ENCODE results near the gene SOX1.

Gene SOX1

DNA sequence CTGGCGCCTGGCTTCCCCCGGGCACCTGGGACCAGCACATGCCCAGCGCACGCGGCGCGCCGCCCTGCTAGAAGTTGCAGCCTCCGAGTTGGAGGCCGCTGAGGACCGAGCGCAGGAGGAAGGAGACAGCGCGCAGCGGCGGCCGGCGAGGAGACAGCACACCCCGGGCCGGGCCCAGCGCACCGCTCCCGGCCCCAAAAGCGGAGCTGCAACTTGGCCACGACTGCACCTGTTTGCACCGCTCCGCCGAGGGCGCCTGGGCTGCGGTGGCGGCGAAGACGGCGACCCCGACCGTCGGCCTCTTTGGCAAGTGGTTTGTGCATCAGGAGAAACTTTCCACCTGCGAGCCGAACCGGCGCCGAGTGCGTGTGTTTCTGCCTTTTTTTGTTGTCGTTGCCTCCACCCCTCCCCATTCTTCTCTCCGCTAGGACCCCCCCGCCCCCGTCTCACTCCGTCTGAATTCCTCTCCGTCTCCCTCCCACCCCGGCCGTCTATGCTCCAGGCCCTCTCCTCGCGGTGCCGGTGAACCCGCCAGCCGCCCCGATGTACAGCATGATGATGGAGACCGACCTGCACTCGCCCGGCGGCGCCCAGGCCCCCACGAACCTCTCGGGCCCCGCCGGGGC, at the start of gene SOX1:
Gene SOX1, plus strand, starts transcription at position 34 of the 626 bp plus-strand sequence. Its CDS starts 510 bp downstream, at position 544.
- H3K4me3 ChIP-seq (ENCODE audit: low read depth, low read length): no peak within 1 kb of the TSS
- TF ChIP-seq, protein P1, sequence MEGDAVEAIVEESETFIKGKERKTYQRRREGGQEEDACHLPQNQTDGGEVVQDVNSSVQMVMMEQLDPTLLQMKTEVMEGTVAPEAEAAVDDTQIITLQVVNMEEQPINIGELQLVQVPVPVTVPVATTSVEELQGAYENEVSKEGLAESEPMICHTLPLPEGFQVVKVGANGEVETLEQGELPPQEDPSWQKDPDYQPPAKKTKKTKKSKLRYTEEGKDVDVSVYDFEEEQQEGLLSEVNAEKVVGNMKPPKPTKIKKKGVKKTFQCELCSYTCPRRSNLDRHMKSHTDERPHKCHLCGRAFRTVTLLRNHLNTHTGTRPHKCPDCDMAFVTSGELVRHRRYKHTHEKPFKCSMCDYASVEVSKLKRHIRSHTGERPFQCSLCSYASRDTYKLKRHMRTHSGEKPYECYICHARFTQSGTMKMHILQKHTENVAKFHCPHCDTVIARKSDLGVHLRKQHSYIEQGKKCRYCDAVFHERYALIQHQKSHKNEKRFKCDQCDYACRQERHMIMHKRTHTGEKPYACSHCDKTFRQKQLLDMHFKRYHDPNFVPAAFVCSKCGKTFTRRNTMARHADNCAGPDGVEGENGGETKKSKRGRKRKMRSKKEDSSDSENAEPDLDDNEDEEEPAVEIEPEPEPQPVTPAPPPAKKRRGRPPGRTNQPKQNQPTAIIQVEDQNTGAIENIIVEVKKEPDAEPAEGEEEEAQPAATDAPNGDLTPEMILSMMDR (IDR thresholded peaks at IDR 0.05; ENCODE audit: low read depth, low read length): no peak

DNA sequence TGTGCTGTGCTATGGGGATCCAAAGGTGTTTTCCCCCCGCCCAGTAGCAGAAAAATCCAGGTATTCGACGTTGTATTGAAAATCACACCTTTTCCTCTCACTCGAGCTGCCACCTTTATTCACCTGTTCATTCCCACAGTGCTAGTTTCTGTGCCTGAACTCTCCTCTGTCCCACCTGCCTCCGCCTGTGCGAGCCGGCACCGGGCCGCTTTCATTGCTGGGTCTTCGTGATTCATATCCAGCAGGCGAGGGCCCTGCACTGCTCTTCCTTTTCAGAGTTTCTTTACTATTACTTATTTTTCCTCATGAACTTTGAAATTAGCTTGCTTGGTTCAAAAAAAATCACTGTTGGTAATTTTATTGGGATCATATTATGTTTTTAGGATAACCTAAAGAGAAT, 42.4 kb upstream of the SOX1 start:
- H3K4me3 ChIP-seq (ENCODE audit: low read depth, low read length): no peak overlapping the region

DNA sequence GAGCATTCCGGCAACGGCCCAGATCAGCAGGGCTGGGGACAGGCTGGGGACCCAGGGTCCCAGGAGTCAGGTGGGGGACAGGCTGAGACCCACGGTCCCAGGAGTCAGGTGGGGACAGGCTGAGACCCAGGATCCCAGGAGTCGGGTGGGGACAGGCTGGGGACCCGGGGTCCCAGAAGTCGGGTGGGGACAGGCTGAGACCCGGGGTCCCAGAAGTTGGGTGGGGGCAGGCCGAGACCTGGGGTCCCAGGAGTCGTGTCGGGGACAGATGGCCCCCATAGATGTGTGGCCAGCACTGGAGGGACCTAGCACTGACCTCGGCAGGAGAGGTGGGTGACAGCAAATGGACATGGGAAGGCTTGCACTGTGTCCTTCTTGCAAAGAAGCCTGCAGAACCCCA, 39.7 kb upstream of the SOX1 start:
- H3K4me3 ChIP-seq (ENCODE audit: low read depth, low read length): no peak overlapping the region
- TF ChIP-seq, protein P1 (IDR thresholded peaks at IDR 0.05; ENCODE audit: low read depth, low read length): no peak

More for the DNA sequence above, 42.4 kb upstream of the SOX1 start:
- TF ChIP-seq, protein P1 (IDR thresholded peaks at IDR 0.05; ENCODE audit: low read depth, low read length): no peak

DNA sequence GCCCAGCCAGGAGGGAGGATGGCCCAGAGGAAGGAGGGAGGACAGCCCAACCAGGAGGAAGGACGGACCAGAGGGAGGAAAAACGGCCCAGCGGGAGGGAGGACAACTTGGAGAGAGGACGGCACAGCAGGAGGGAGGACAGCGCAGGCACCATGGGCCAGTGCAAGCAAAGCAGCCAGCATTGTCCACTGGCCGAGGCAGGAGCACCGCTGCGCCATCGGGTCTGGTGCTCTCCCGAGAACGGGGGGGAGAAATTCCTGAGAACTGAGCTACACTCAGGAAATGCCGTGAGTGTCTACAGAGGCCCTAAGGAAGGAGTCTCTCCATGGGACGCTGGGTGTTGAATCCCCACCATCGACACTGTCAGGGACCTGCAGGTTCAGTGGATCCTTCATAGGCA, 38.5 kb upstream of the SOX1 start:
- no peak overlapping the region for H3K4me3 ChIP-seq (ENCODE audit: low read depth, low read length)
- TF ChIP-seq, protein P1 (IDR thresholded peaks at IDR 0.05; ENCODE audit: low read depth, low read length): no peak

DNA sequence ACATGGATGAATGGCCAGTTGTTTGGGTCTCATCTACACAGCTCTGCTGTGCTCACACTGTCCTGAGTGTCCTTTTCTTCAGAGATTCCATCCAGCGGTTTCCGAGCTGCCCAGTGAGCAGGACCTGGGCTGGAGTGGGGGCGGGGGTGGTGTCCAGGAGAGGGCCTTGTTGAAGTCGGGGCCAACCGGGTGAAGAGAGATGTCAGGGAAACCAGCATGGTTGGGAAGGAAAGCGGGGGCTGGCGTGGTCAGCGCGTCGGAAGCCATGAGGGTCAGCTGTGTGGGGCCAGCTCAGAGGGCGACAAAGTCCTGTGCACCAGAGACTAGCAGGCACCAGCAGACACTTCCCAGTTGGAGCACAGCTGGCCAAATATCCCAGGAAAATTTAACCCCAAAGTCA, 37.8 kb upstream of the SOX1 start:
- no peak overlapping the region for H3K4me3 ChIP-seq (ENCODE audit: low read depth, low read length)
- TF ChIP-seq, protein P1 (IDR thresholded peaks at IDR 0.05; ENCODE audit: low read depth, low read length): no peak

DNA sequence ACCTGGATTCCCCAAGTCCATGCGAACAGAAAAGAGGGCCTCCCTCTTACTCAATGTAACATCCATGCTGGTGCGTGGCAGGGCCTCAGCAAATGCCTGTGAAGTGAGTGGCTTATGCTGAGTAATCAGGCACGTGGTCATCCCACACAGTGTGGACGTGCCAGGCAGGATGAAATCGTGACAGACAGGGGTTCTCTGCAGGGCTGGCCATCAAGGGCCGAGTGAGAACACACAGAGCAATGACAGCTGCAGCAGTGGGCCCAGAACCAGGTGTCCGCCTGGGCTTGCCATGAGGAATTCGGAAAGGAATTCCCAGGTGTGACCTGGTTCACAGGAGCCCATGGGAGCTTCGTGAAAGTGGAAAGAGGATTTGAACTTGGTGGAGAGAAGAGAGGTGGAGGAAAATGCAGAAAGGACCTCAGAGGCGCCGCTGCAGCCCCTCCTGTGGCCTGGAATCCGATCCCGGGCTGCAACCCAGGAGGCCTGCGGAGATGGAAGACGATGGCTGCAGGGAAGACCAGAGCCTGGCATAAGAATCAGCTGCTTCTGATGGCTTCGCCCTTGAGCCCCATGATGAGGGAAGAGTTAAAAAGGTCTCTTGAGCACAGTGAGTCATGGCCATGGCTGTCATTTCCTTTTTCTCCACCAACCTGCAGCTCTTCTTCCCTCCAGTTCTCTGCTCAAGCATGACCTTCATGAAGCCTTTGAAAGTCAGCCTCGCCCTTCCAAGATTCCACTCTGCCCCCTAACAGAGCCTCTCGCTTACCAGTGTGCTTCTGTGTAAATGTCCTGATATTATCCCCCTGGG, 34.6 kb upstream of the SOX1 start:
- TF ChIP-seq, protein P1 (IDR thresholded peaks at IDR 0.05; ENCODE audit: low read depth, low read length): no peak
- H3K4me3 ChIP-seq (ENCODE audit: low read depth, low read length): no peak overlapping the region

DNA sequence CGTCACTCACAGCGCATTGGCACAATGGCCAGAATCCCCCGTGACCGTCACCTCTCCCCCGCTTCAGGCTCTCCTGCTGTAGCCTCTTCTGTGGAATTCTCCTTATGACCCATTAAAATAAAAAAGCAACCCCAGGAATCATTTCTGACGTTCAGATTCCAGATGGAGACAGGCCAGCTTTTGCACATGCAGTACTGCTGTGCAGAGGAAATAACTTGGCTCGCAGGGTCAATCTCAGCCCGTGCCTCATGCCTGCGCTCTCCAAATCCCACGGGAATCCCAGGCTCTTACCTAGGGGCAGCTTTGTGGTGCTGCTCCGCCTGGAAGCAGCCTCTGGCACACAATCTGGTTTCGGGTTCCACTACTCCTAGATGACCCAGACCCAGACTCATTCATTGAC, 32.7 kb upstream of the SOX1 start:
- TF ChIP-seq, protein P1 (IDR thresholded peaks at IDR 0.05; ENCODE audit: low read depth, low read length): no peak
- H3K4me3 ChIP-seq (ENCODE audit: low read depth, low read length): no peak overlapping the region
